ENCODE data around the gene FAM171A2. TPM values are rescaled to one million over a fixed set of nuclear protein-coding genes. Genes with fewer than 3 reads are reported as not detected.

Gene FAM171A2
- total and polyA plus RNA-seq, 7 experiments from 2014 or later, result 0.11 to 0.78 (median 0.37) TPM

GRCh38 chr17:44384281-44384822 is 20.7 kb upstream of the FAM171A2 start:
- H3K27ac Mint-ChIP-seq, result peak overlapping the region in 1 of 9 donors; percentile 23

DNA sequence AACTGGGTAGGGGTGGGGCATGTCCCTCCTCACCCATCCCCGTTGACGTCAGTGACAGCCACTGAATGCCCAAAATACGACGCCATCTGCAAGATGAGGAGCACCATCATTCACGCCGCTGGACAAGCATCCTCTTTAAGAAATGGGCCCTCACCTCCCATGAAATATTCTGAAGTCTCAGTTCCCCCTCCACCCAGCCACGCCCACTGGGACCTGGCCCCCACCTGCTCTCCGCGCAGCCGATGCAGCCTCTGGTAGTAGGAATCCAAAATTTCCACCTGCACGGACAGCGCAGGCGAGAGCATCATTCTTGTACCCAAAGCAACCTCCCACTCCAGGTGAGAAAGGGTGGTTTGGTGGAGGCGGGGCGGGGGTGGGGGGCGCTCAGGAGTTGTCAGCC is 20.2 kb upstream of the FAM171A2 start:
- no peaks in the 10 kb centered on the region for H3K9me3 ChIP-seq (ENCODE audit: control insufficient read depth in 2 of 3, low read length in 3 of 3)
- peaks cover 4 to 31% (median 5%) of the 10 kb centered on the region in 5 donors for H3K27me3 Mint-ChIP-seq
- no peak overlapping the region for H3K27ac ChIP-seq (ENCODE audit: low read depth, low read length)
- H3K9me3 Mint-ChIP-seq, result peaks cover 0 to 3% (median 0%) of the 10 kb centered on the region in 11 donors
- H3K4me1 Mint-ChIP-seq, result peaks cover 5 to 12% (median 7%) of the 10 kb centered on the region in 7 donors
- peaks cover 4 to 7% of the 10 kb centered on the region in 2 donors for H3K4me1 ChIP-seq (ENCODE audit: control insufficient read depth in 2 of 2, insufficient read depth in 2 of 2, low read length in 2 of 2)
- H3K36me3 Mint-ChIP-seq, result peaks cover 0 to 2% (median 0%) of the 10 kb centered on the region in 5 donors
- DNase-seq, result no peak
- peak overlapping the region in 1 of 10 donors; percentile 13 for H3K4me3 Mint-ChIP-seq
- no peak overlapping the region for H3K4me3 ChIP-seq (ENCODE audit: low read length)
- POLR2A ChIA-PET, result no interaction called here
- ATAC-seq, result no peak
- no peak overlapping the region for H3K27ac Mint-ChIP-seq
- intact Hi-C loops (cut with micrococcal nuclease), result loop anchor here in 1 of 2 donors (2.0 kb wide), 1 partner anchor 39 kb away; the partner anchor contains the start of gene GRN
- CTCF ChIA-PET, result no interaction called here
- no peaks in the 10 kb centered on the region for H3K36me3 ChIP-seq (ENCODE audit: control insufficient read depth in 2 of 3, insufficient read depth in 3 of 3, low read length in 3 of 3)
- no peaks in the 10 kb centered on the region for H3K27me3 ChIP-seq (ENCODE audit: control insufficient read depth in 2 of 2, insufficient read depth in 2 of 2, low read length in 2 of 2)

More at GRCh38 chr17:44384281-44384822, 20.7 kb upstream of the FAM171A2 start:
- peaks cover 0 to 3% (median 0%) of the 10 kb centered on the region in 5 donors for H3K36me3 Mint-ChIP-seq
- H3K27me3 ChIP-seq (ENCODE audit: control insufficient read depth in 2 of 2, insufficient read depth in 2 of 2, low read length in 2 of 2), result no peaks in the 10 kb centered on the region
- H3K4me1 Mint-ChIP-seq, result peaks cover 5 to 12% (median 7%) of the 10 kb centered on the region in 7 donors
- H3K9me3 ChIP-seq (ENCODE audit: control insufficient read depth in 2 of 3, low read length in 3 of 3), result no peaks in the 10 kb centered on the region
- POLR2A ChIA-PET, result interaction anchor here (1.0 kb wide), 1 partner anchor 900 kb away, joined by 3 read pairs; the partner anchor contains the start of gene DHX8
- H3K36me3 ChIP-seq (ENCODE audit: control insufficient read depth in 2 of 3, insufficient read depth in 3 of 3, low read length in 3 of 3), result no peaks in the 10 kb centered on the region
- peaks cover 0 to 3% (median 0%) of the 10 kb centered on the region in 11 donors for H3K9me3 Mint-ChIP-seq
- CTCF ChIA-PET, result no interaction called here
- DNase-seq, result no peak
- H3K4me3 ChIP-seq (ENCODE audit: low read length), result no peak overlapping the region
- peaks cover 4 to 7% of the 10 kb centered on the region in 2 donors for H3K4me1 ChIP-seq (ENCODE audit: control insufficient read depth in 2 of 2, insufficient read depth in 2 of 2, low read length in 2 of 2)
- H3K27me3 Mint-ChIP-seq, result peaks cover 4 to 31% (median 10%) of the 10 kb centered on the region in 5 donors
- intact Hi-C loops (cut with micrococcal nuclease), result loop anchor here in 1 of 2 donors (2.0 kb wide), 1 partner anchor 40 kb away; the partner anchor contains the start of gene GRN
- no peak overlapping the region for H3K27ac ChIP-seq (ENCODE audit: low read depth, low read length)
- ATAC-seq, result no peak
- H3K4me3 Mint-ChIP-seq, result peak overlapping the region in 9 of 10 donors; percentile 53 to 83 (median 71)

DNA sequence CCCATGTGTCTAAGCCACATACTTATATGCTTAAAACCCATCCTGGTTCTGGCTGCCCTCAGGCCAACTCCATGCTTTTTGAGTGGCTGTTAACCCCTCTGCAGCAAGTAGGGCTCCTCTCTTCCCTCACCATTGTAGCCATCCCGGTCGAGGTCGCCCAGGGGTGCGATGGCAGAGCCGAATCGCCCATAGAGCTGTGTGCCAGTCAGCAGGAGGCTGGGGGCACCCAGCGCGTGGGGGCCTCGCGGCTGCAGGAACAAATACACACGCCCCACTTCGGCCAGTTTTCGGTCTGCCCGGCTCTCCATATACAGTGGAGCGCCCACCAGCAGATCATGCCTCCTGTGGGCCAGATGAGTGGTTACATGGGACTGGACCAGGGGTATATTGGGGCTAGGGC is 19.7 kb upstream of the FAM171A2 start:
- Histone ChIP-seq H3K4me3 (ENCODE audit: low read length) (no peak overlapping the region), H3K4me1 (ENCODE audit: control insufficient read depth in 2 of 2, insufficient read depth in 2 of 2, low read length in 2 of 2) (peaks cover 4 to 7% of the 10 kb centered on the region in 2 donors), H3K27ac (ENCODE audit: low read depth, low read length) (no peak overlapping the region), H3K36me3 (ENCODE audit: control insufficient read depth in 2 of 3, insufficient read depth in 3 of 3, low read length in 3 of 3) (no peaks in the 10 kb centered on the region), H3K9me3 (ENCODE audit: control insufficient read depth in 2 of 3, low read length in 3 of 3) (no peaks in the 10 kb centered on the region), H3K27me3 (ENCODE audit: control insufficient read depth in 2 of 2, insufficient read depth in 2 of 2, low read length in 2 of 2) (no peaks in the 10 kb centered on the region)
- CTCF ChIA-PET, result no interaction called here
- Mint-ChIP-seq H3K27me3 (peaks cover 4 to 31% (median 5%) of the 10 kb centered on the region in 5 donors), H3K27ac (peak overlapping the region in 1 of 9 donors; percentile 23), H3K9me3 (peaks cover 0 to 3% (median 0%) of the 10 kb centered on the region in 11 donors), H3K4me1 (peaks cover 5 to 12% (median 7%) of the 10 kb centered on the region in 7 donors), H3K4me3 (peak overlapping the region in 2 of 10 donors; percentile 9 to 17), H3K36me3 (peaks cover 0 to 1% (median 0%) of the 10 kb centered on the region in 5 donors)
- no peak for DNase-seq
- ATAC-seq, result no peak
- POLR2A ChIA-PET, result no interaction called here
- intact Hi-C loops (cut with micrococcal nuclease), result no loop called here

GRCh38 chr17:44382917-44383316 is 19.3 kb upstream of the FAM171A2 start:
- H3K4me3 Mint-ChIP-seq, result no peak overlapping the region
- POLR2A ChIA-PET, result no interaction called here
- peaks cover 0 to 1% (median 0%) of the 10 kb centered on the region in 5 donors for H3K36me3 Mint-ChIP-seq
- peaks cover 4 to 7% of the 10 kb centered on the region in 2 donors for H3K4me1 ChIP-seq (ENCODE audit: control insufficient read depth in 2 of 2, insufficient read depth in 2 of 2, low read length in 2 of 2)
- peak overlapping the region in 1 of 9 donors; percentile 23 for H3K27ac Mint-ChIP-seq
- H3K27ac ChIP-seq (ENCODE audit: low read depth, low read length), result no peak overlapping the region
- no peak for DNase-seq
- H3K27me3 ChIP-seq (ENCODE audit: control insufficient read depth in 2 of 2, insufficient read depth in 2 of 2, low read length in 2 of 2), result no peaks in the 10 kb centered on the region
- H3K36me3 ChIP-seq (ENCODE audit: control insufficient read depth in 2 of 3, insufficient read depth in 3 of 3, low read length in 3 of 3), result no peaks in the 10 kb centered on the region
- H3K4me1 Mint-ChIP-seq, result peaks cover 5 to 12% (median 7%) of the 10 kb centered on the region in 7 donors
- CTCF ChIA-PET, result no interaction called here
- peaks cover 0 to 2% (median 0%) of the 10 kb centered on the region in 11 donors for H3K9me3 Mint-ChIP-seq
- no peak for ATAC-seq
- H3K27me3 Mint-ChIP-seq, result peaks cover 4 to 30% (median 5%) of the 10 kb centered on the region in 5 donors
- no peaks in the 10 kb centered on the region for H3K9me3 ChIP-seq (ENCODE audit: control insufficient read depth in 2 of 3, low read length in 3 of 3)
- H3K4me3 ChIP-seq (ENCODE audit: low read length), result no peak overlapping the region
- intact Hi-C loops (cut with micrococcal nuclease), result no loop called here

DNA sequence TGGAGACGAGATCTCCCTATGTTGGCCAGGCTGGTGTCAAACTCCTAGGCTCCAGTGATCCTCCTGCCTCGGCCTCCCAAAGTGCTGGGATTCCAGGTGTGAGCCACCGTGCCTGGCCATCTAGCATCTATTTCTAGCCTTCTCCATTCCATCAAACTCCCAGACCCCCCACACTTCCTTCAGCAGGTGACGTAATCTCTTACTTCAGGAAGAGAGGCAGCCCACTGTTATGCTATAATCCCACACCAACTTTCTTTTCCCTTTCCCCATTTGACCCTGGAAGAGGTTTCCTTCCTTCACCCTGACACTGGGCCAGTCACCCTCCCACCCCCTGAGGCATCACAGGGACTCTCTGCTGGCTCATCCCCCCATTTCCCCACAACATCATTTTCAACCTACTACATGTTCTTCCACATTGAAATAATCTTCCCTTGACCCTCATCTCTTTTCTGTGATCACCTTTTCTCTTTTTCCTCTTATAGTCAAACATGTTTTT is 18.2 kb upstream of the FAM171A2 start:
- Mint-ChIP-seq H3K9me3 (no peaks in the 10 kb centered on the region), H3K36me3 (no peaks in the 10 kb centered on the region), H3K27ac (peak overlapping the region in 1 of 9 donors; percentile 2), H3K27me3 (peaks cover 4 to 27% (median 5%) of the 10 kb centered on the region in 5 donors), H3K4me1 (peaks cover 5 to 12% (median 7%) of the 10 kb centered on the region in 7 donors), H3K4me3 (no peak overlapping the region)
- H3K4me3 ChIP-seq (ENCODE audit: low read length), result no peak overlapping the region
- no peaks in the 10 kb centered on the region for H3K36me3 ChIP-seq (ENCODE audit: control insufficient read depth in 2 of 3, insufficient read depth in 3 of 3, low read length in 3 of 3)
- H3K9me3 ChIP-seq (ENCODE audit: control insufficient read depth in 2 of 3, low read length in 3 of 3), result no peaks in the 10 kb centered on the region
- POLR2A ChIA-PET, result interaction anchor here (0.6 kb wide), 1 partner anchor 209 kb away, joined by 3 read pairs; no protein-coding TSS in a partner anchor
- H3K27ac ChIP-seq (ENCODE audit: low read depth, low read length), result no peak overlapping the region
- H3K4me1 ChIP-seq (ENCODE audit: control insufficient read depth in 2 of 2, insufficient read depth in 2 of 2, low read length in 2 of 2), result peaks cover 4 to 7% of the 10 kb centered on the region in 2 donors
- no peak for ATAC-seq
- no peaks in the 10 kb centered on the region for H3K27me3 ChIP-seq (ENCODE audit: control insufficient read depth in 2 of 2, insufficient read depth in 2 of 2, low read length in 2 of 2)
- intact Hi-C loops (cut with micrococcal nuclease), result no loop called here
- CTCF ChIA-PET, result no interaction called here
- DNase-seq, result no peak

- H3K9me3 ChIP-seq (ENCODE audit: control insufficient read depth in 2 of 3, low read length in 3 of 3), result no peaks in the 10 kb centered on the region
- Mint-ChIP-seq H3K4me3 (no peak overlapping the region), H3K27me3 (peaks cover 0 to 21% (median 5%) of the 10 kb centered on the region in 5 donors), H3K4me1 (peaks cover 0 to 7% (median 0%) of the 10 kb centered on the region in 7 donors), H3K36me3 (no peaks in the 10 kb centered on the region), H3K27ac (no peak overlapping the region), H3K9me3 (no peaks in the 10 kb centered on the region)
- CTCF ChIA-PET, result interaction anchor here (0.8 kb wide), 1 partner anchor 10 kb away, joined by 3 read pairs; no protein-coding TSS in a partner anchor
- POLR2A ChIA-PET, result interaction anchor here (1.4 kb wide), 1 partner anchor 9 kb away, joined by 4 read pairs; the partner anchor contains the start of gene ITGA2B
- ATAC-seq (no peak), DNase-seq (no peak)
- intact Hi-C loops (cut with micrococcal nuclease), result no loop called here
- H3K27ac ChIP-seq (ENCODE audit: low read depth, low read length), result no peak overlapping the region
- no peaks in the 10 kb centered on the region for H3K36me3 ChIP-seq (ENCODE audit: control insufficient read depth in 2 of 3, insufficient read depth in 3 of 3, low read length in 3 of 3)
- no peaks in the 10 kb centered on the region for H3K27me3 ChIP-seq (ENCODE audit: control insufficient read depth in 2 of 2, insufficient read depth in 2 of 2, low read length in 2 of 2)
- no peak overlapping the region for H3K4me3 ChIP-seq (ENCODE audit: low read length)
- H3K4me1 ChIP-seq (ENCODE audit: control insufficient read depth in 2 of 2, insufficient read depth in 2 of 2, low read length in 2 of 2), result peaks cover 2% of the 10 kb centered on the region in 2 donors
Measured at GRCh38 chr17:44380767-44381166, 17.1 kb upstream of the FAM171A2 start.
